Retina (tissue), 1 donor: ENCODE results near the gene WDFY3.
"Not testable (repeated sequence)": the region's sequence is repeated elsewhere in the genome, so short reads cannot be mapped to it uniquely, and the experiment has no call there.

ENCODE experiments used
- DNase-seq: peaks from one replicate; pipeline ENCODE4 v3.0.0-alpha.2; 2016

WDFY3 gene

DNA sequence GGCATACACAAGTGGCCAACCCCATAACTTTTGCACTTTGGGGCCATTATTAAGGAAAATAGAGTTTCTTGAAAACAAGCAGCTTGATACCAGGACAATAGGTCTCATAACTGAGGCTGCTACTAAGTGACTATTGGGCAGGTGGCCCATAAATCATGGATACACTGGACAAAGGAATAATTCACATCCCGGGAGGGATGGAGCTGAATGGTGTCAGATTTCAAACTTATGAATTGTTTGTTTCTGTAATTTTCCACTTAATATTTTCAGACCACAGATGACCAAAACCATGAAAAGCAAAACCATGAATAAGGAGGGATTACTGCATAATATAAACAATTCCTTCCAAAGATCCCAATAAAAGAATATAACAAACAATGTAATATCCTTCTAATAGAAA, 114.4 kb downstream of the WDFY3 start:
- DNase-seq = no peak

DNA sequence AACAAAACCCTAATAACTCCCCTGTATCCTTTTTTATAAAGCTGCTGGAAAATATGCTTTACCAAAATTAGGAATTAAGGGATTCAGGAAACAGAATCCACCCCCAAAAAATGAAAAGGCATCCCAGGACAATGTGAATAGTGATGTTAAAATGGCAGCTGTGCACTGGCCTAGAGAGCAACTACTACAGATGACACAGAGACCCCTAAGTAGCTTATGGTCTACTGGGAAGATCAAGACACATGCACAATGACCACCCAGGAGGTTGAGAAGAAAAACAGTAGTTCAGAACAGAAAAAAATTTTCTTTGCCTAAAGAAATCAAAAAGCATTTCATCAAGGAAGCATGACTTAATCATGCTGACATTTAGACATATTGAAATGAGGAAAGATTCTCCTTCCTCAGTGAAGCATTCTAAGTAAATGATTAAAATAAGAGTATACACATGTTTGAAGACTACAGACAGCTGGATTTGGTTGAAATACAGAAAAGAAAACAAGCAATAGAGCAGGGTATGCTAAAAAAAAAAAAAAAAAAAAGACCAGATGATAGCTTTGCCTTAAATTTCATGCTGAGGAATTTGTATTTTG, 117.3 kb downstream of the WDFY3 start:
- no peak for DNase-seq

DNA sequence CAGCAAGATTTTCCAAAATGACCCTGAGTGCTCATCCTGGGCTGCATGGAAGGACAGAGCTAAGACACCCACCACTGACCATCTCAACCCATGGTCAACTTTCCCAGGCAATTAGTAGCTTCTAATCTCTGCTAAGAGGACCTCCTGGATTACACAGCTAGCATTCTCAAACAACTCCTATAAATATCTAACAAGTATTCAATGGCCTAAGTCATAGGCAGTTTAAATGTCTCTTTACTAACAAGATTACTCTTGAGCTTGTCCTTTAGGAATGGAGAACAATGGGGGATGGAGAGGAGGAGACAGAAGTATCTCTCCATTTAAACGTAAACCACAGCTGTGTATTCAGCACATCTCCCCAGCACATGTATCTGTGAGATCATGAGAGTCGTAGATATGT, 118.1 kb downstream of the WDFY3 start:
- no peak for DNase-seq

DNA sequence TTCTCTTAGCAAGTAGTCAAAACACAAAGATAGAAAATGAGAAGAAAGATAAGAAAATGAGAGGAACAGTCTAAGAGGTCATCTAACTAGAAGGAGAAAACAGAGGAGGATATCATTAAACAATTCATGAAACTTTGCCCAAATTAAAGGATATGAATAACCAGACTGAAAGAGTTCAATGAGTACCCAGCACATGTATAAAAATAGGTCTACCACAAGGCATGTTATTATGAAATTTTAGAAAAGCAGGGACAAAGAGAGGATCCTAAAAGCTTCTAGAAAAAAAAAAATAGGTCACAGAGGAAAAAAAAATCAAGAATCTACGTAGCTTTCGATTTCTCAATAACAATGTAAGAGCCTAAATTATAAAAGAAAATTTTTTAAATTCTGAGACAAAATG, 118.5 kb downstream of the WDFY3 start:
- no peak for DNase-seq

DNA sequence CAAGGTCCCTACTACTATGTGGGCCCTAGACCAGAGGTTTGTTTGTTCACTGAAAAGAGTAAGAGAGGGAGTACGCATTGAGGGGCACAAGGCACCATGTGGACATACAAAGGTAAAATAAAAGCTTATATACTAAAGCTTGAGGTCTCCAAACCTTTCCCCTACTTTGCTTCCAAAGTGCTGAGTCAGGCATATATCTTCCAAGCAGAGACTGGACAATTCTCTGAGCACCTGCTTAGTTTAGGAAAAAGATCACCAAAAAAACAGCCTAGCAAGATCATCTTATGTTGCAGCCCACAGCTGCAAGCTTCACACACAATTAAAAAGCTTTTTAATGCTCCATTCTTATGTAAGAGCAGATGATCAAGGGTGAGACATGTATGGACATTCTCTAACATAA, 119.5 kb downstream of the WDFY3 start:
- DNase-seq = no peak

DNA sequence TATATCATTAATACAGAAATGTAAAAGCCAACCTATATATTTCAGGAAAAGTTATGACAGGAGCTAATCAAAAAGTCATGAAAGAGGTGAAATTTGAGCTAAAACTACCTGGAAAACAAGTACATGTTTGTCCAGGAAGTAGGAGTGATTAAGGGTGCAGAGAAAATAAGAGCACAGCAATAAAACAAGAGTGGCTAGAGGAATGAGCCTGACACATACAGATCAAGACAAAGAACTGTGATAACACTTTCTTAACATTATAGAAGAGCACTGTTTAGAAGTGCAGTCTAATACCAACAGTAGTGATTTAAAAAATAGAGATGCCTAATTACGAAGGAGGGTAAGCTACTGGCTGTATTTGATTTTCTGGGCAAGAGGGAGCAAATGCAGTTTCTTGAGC, 125.1 kb downstream of the WDFY3 start:
- DNase-seq = no peak

DNA sequence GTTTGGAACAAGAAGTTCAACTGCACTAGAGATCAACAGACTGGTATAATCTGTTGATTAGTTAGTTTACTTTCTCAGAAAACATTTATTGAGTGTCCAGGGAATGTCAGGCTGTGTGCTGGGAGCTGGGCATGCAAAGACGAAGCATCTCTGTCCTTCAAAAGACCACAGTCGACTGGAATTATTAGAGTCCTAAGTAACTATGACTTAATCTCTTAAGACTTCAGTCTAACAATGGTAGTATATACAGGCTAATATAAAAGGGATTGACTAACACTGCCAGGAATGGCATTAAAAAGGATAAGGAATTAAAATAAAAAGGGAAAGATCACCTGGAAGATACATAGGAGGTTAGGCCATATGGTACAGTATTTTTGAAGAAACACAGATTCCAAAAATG, 128.7 kb downstream of the WDFY3 start:
- no peak for DNase-seq

DNA sequence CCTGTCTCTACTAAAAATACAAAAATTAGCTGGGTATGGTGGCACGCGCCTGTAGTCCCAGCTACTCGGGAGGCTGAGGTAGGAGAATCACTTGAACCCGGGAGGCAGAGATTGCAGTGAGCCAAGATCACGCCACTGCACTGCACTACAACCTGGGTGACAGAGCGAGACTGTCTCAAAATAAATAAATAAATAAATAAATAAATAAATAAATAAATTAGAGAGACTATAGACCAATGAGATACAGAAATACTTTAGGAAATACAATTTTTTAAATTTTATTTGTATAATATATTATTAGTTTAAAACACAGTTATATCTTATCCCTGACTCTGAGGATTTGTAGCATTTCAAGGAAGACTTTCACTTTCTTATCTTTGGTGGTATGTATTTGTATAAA, 136.9 kb downstream of the WDFY3 start:
- DNase-seq = not testable (repeated sequence)

DNA sequence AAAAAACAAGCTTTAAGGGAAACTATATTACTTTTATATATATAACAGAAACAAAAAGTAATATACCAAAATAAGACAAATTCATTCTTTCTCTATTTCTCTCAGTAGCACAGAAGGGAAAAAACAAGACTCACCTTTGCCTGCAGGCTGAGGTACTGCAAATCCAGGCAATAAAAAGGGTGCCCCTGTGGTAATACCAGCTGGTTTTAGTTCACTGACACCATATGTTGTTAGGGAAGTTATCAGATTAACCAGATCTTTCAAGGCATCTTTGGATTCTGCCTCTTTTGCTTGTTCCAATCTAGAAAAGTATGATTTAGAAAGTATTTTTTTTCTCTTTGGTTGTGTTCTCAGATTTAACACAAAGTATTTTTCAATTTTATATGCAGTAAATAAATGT, 139.8 kb downstream of the WDFY3 start:
- DNase-seq = no peak

DNA sequence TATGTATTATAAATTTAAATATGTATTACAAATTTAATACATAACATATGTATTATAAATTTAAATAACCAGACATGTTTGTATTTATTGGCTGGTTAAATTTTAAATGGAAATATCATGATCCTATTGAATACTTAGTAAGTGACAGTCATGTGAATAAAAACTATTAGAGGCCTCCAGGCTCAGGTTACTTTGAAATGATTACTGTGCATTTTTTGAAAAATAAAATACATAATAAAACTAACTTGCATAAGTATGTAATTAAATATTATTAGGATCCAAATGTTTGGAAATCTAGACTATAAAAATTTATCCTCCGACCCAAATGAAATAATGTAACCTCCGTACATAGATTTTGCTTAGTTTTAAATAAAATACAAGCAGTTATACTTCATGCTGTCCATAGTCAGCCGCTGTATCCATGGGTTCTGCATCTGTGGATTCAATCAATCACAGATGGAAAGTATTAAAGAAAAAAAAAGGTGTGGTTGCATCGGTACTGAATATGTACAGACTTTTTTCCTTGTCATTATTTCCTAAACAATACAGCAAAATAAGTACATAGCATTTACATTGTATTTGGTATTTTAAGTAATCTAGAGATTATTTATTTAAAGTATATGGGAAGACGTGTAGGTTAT, 140.7 kb downstream of the WDFY3 start:
- no peak for DNase-seq

DNA sequence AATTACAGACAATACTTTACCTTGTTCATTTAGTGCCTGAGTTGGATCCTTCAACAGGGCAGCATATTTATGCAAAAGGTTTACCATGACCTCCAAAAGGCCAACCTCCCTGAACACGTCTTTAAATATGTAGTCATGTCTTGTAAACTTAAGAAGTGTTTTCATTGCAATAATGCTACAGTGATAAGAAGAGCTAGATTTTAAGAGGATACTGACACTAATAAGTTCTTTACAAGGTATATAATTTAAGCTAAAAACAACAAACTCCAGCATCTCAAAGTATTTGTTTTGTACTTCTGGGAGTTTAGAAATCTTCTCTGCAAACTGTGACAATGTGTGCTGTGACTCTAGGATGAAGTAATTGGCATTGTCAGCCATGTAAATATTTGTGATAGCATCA, 145.4 kb downstream of the WDFY3 start:
- no peak for DNase-seq

DNA sequence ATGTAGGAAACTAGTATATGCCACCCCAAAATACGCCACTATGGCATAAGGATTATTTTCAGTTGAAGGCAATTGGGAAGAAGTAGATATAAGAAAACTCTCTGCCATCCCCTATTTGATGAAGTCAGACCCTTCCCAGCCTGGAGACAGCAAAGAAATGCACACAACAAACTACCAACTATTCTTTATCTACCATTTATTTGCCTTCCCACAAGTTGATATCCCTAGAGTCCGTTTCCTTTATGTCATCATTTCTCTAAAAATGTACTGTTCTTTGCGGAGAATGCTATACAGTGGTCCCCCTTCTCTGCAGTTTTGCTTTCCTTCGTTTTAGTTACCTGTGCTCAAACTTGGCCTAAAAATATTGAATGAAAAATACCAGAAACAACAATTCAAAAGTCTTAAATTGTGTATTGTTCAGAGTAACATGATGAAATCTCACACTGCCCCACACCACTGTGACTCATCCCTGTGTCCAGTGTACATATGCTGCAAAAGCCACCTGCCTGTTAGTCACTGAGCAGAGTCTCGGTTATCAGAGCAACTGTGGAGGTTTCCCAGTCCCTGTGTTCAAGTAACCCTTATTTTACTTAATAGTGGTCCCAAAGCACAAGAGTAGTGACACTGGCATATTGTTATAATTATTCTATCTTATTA, 152.3 kb downstream of the WDFY3 start:
- no peak for DNase-seq

DNA sequence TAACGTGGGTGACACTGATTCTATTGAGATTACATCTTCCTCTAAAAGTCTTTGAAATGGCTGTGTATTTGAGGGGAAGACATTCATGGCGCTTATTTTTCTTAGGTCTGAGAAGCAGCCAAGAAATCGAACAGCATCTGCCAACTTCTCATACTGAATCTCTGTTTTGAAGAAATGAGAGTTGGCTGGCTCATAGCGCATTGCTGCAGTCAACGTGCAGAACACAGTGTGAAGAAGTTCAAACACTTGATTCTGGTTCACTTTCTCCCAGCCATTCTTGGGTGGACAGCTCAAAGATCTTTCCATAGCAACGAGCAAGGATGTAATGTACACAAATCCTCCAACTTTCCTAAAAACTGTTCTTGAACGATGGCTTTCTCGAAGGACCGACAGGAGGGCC, 156.5 kb downstream of the WDFY3 start:
- no peak for DNase-seq

DNA sequence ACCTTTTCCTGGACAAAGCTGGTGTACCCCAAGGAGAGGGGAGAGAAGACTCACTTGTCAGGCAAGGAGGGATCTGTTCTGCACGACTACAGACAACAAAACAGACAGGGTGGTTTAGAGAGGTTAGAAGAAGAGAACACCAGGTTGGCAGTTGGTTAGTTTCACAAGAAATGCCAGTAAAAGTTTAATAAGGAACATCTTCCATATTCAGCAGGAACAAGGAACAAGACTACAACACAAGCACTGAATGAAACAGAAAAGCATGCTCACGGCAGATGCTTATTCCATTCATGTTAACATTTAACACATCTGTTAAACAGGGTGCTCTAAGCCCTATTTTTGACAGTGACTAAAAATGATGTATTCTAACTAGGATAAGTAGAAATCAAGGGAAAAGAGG, 158.2 kb downstream of the WDFY3 start:
- no peak for DNase-seq

DNA sequence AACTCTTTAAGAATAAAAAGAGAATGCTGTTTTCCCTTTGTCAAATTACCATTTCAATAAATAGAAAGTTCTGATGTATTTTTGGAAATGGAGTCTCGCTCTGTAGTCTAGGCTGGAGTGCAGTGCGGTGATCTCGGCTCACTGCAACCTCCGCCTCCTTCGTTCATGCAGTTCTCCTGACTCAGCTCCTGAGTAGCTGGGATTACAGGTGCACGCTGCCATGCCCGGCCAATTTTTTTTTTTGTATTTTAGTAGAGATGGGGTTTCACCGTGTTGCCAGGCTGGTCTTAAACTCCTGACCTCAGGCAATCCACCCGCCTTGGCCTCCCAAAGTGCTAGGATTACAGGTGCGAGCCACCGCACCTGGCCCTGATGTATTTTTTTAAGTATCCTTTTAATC, 159.9 kb downstream of the WDFY3 start:
- not testable (repeated sequence) for DNase-seq

DNA sequence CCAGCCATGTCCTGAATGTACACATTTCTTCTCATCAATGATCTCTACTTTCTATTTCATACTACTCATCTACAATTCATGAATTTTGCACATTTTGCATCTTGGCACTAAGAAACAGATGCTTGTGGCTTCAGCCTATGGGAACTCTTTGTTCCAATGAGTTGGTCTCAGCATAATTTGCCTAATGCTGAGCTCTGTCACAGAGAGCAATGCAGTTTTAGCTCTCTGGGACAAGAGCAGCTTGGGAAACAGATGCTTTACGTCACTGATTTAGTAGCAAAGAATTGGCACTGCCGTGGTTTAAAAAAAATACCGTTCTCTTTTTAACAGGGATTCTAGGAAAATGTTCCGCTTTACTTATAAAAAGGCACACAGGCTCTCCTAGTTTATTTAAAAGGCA, 162.4 kb downstream of the WDFY3 start:
- DNase-seq = no peak

DNA sequence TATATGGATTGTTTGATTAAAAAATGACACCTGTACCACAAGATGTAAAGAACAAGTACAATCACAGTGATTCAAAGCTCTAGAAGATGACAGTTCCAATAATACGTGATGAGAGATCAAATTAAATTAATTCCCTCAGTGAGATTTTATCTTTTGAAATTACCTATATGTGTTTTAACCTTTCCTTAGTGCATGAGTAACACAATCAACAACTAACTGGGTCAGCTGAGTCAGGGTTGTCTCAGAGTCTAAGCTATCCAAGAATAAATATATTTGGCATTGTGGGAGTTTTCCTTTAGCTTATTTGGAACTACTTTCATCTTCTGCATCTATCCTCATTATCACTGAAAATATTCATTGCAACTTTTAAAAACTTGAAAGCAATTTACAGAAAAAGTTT, 162.8 kb downstream of the WDFY3 start:
- DNase-seq = no peak

DNA sequence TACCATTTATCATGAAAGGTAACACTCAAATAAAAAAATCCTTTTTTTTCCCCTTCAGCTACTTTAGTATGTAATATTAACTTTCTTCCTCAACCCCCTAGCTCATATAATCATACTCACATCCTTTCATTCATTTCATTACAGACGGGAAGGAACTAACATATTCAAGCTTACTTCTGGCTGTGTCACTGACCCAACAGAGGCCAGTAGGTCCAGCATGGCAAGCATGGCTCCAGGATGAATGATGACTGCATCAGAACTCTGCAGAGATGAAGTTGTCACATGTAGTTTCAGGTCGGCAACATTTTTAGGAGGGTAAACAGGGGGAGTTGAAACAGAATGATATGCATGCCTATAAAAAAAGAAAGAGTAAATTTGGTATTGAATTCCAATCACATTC, 163.4 kb downstream of the WDFY3 start:
- DNase-seq = no peak

DNA sequence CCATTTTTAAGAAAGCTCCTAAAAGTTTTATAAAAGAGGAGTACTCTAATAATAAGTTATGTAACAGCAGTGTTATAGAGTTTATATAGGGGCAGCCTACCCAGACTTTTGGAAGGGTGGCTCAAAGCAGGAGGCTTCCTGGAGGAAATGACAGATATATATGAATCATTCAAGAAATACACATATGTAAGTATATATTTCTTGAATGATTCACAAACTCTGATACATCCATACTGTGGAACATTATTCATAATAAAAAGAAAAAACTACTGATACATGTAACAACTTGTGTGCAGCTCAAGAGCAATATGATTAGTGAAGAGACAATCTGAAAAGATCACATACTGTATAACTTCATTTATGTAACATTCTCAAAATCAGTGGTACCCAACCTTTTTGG, 166.2 kb downstream of the WDFY3 start:
- no peak for DNase-seq

DNA sequence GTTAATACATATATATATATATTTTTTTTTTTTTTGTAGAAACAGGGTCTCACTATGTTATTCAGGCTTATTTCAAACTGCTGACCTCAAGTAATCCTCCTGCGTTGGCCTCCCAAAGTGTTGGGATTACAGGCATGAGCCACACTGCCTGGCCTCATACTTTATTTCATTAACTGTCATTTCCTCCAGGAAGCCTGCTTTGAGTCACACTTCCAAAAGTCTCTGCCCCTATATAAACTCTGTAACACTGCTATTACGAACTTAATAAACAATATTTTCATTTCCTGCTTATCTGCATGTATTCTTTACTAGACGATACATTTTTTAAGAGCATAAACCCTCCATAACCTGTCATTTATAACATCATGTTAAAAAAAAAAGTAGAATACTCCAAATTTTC, 167.2 kb downstream of the WDFY3 start:
- no peak for DNase-seq

DNA sequence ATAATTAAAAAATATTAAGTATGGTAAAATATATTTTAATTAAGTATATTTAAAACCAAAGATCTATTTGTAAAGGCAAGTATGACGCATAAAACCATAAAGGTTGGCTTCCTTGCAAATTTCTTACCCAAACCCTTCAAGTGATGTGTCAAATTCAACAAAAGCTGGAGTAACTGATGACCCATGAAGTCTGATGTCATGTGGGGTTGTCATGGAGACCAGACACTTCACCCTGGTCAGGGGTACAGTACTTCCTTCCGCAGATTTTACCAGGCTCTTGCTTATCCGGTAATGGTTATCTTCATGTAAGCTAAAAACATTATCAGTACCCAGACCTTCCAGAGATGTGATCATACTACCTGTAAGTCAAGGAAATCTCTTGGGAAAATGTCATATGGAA, 170.1 kb downstream of the WDFY3 start:
- peak; percentile 16 for DNase-seq

DNA sequence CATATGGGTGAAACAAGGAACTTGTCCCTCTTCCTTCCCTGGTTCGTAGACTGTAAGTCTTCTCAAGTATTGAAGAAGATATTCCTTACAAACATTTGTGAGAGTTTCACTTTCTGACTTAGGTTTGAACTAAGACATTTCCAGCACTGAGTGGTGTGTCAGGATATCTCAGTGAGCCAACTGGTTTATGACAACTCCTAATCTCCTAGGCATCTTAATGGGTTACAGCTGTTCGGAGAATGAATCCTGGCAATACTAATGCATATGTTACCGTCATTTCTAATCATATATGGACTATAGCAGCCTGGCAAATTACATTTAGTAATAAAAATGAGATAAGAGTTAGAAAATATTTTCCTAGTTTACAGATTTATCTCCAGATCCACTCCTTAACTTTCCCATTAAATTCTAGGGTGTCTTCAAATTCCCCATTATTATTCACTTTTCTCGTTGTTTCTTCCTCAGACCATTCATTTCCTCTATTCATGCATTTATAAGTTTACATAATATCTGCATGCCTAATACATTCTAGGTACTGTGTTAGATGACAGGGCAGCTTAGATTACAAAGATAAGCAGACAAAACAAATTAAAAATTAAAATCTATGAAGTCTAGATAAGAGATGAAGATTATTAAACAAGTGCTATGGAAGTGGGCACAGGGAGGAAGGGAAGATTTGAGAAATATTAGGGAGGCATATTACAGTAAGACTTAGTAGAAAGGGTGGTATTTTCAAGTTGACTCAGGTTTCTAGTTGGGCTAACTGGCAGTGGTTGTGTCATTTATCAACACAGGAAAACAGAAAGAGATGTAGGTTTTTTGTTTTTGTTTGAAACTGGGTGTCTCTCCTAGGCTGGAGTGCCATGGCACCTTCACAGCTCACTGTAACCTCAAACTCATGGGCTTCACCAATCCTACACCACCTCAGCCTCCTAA, 173.9 kb downstream of the WDFY3 start:
- no peak for DNase-seq

DNA sequence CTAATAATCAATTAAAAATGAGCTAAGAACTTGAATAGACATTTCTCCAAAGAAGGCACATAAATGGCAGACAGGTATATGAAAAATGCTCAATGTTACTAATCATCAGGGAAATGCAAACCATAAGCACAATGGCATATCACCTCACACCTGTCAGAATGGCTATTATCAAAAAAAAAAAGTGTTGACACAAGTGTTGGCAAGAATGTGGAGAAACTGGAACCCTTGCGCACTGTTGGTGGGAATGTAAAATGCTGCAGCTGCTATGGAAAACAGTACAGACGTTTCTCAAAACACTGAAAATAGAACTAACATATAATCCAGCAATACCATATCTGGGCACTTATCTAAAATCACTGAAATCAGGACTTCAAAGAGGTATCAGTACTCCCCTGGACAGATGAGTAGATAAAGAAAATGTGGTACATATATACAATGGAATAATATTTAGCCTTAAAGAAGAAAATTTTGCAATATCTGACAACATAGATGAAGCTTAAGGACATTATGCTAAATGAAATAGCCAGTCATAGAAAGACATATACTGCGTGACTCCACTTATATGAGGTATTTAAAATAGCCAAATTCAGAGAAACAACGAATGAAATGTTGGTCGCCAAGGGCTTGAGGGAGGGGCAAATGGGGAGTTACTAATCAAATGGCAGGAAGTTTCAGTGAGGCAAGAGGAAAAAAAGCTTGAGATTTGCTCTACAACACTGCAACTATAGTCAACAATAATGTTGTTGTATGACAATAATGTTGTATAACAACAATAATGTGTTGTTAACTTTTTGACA, 175.5 kb downstream of the WDFY3 start:
- no peak for DNase-seq
